Lower leg skin (tissue), 4 donors: ENCODE measurements around the gene TCF15. TPM values are rescaled to one million over a fixed set of nuclear protein-coding genes. Genes with fewer than 3 reads are reported as not detected.
"Not testable (repeated sequence)": the region's sequence is repeated elsewhere in the genome, so short reads cannot be mapped to it uniquely, and the experiment has no call there.

Experiments used
- DNase-seq, 2 donors: peaks; one replicate each; pipeline ENCODE4 v3.0.0-alpha.2; 2019; ENCODE audit warnings: low spot score in 2 of 2
- H3K4me3 ChIP-seq: fragments of 200-600 bp; sonication (generic); 2 replicates; pipeline ENCODE4 v1.5.1; 2017; ENCODE audit warnings: mild to moderate bottlenecking, low read depth; ENCODE audit not compliant: poor library complexity, severe bottlenecking
- POLR2A ChIP-seq, 2 donors: fragments of 450-650 bp; IDR thresholded peaks; one replicate each; pipeline ENCODE4 v1.6.1; 2016 to 2017; ENCODE audit warnings: antibody characterized with exemption in 2 of 2, mild to moderate bottlenecking in 1 of 2, moderate library complexity in 1 of 2
- WGBS, 2 donors: methylation state at CpG; one replicate each; pipeline ENCODE4 v1.1.5; 2018; 5-methylcytosine and 5-hydroxymethylcytosine counted together
- intact Hi-C: fragments of 100-400 bp; cut with DNase I; formaldehyde crosslinking; loops from one replicate; pipeline ENCODE4 v1.15.0; 2023; ENCODE audit warnings: low total_unique reads
- total RNA-seq, 4 donors: library from RNA; depleted of rRNA; stranded (reverse); fragments of >200 nt; gene quantifications; one replicate each; pipeline ENCODE4 v1.1.0, GENCODE V29; 2016
- TF ChIP-seq, protein P1 (sequence below), 3 donors: fragments of 450-650 bp; IDR thresholded peaks; one replicate each; pipeline ENCODE4 v1.5.1; 2016; ENCODE audit warnings: antibody characterized with exemption in 3 of 3, mild to moderate bottlenecking in 3 of 3, moderate library complexity in 2 of 3

TCF15 gene
- total RNA-seq, 4 donors from 2014 or later: 0.71 TPM; not detected in 3

DNA sequence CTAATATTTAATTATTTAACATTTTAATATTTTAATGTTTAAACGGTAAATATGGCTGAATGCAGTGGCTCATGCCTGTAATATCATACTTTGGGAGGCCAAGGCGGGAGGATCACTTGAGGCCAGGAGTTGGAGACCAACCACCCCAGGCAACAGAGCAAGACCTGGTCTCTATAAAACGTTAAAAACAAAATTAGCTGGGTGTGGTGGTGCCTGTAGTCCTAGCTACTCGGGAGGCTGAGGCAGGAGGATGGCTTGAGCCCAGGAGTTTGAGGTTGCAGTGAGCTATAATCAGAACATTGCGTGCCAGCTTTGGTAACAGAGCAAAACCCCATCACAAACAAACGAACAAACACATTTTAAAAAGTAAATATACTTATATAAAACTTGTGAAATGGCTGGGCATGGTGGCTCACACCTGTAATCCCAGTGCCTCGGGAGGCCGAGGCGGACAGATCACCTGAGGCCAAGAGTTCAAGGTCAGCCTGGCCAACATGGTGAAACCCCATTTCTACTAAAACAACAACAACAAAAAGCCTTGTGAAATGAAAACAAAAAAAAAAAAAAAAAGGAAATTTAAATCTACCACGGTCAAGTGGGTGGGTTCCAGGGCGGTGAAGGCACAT, 34.7 kb upstream of the TCF15 start:
- WGBS, 2 donors: 79 to 80% methylated on average over 11 of the region's 11 CpGs
- no peak for DNase-seq
- TF ChIP-seq, protein P1, sequence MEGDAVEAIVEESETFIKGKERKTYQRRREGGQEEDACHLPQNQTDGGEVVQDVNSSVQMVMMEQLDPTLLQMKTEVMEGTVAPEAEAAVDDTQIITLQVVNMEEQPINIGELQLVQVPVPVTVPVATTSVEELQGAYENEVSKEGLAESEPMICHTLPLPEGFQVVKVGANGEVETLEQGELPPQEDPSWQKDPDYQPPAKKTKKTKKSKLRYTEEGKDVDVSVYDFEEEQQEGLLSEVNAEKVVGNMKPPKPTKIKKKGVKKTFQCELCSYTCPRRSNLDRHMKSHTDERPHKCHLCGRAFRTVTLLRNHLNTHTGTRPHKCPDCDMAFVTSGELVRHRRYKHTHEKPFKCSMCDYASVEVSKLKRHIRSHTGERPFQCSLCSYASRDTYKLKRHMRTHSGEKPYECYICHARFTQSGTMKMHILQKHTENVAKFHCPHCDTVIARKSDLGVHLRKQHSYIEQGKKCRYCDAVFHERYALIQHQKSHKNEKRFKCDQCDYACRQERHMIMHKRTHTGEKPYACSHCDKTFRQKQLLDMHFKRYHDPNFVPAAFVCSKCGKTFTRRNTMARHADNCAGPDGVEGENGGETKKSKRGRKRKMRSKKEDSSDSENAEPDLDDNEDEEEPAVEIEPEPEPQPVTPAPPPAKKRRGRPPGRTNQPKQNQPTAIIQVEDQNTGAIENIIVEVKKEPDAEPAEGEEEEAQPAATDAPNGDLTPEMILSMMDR (IDR thresholded peaks at IDR 0.05): no peak
- no peak for TF ChIP-seq POLR2A (IDR thresholded peaks at IDR 0.05)
- H3K4me3 ChIP-seq: no peak overlapping the region
- intact Hi-C loops: loop anchor here (10.0 kb wide), 1 partner anchor 80 kb away; no protein-coding TSS in a partner anchor

DNA sequence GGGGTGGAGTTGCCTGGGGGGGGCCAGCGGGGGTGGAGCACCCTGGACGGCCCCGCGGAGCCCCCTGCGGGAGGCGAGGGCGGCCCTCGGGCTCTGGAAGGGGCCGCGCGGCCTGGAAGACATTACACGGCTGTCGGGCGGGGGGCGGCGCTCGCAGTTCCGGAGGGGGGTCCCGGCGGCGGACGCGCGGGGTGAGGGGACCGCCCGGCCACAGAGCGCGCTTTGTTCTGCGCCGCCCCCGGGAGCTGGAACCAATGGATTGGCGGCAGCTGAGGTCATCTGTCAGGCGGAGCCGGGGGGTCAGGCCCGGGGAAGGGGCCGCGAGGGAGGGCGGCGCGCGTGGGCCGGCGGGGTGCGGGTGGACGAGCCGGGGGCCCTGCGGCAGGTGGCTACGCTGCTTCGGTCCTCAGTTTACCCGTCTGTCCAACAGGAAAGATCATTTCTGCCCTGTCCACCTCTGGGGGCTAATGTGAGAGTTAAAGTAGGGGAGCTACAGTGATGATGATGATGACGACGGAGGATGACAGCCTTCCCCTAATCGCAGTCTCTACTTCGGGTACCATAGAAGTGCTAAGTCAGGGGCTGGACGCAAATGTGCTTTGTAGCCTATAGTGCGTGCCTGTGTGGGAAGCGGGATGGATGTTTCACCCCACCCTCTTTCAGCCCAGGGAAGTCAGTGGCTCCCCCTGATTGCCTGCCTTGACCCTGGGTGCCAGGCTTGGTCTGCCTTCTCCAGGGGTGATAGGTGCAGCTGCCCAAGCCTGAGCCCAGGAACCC, 32.5 kb upstream of the TCF15 start:
- H3K4me3 ChIP-seq: no peak overlapping the region
- DNase-seq: no peak
- no peak for TF ChIP-seq POLR2A (IDR thresholded peaks at IDR 0.05)
- TF ChIP-seq, protein P1 (IDR thresholded peaks at IDR 0.05): no peak
- 11 to 13% methylated on average over 26 to 29 of the region's 57 CpGs for WGBS, 2 donors
- intact Hi-C loops: loop anchor here (10.0 kb wide), 1 partner anchor 78 kb away; no protein-coding TSS in a partner anchor

DNA sequence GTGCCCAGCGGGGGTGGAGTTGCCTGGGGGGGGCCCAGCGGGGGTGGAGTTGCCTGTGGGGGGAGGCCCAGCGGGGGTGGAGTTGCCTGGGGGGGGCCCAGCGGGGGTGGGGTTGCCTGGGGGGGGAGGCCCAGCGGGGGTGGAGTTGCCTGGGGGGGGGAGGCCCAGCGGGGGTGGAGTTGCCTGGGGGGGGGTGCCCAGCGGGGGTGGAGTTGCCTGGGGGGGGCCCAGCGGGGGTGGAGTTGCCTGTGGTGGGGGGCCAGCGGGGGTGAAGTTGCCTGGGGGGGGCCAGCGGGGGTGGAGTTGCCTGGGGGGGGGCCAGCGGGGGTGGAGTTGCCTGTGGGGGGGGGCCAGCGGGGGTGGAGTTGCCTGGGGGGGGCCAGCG, 31.9 kb upstream of the TCF15 start:
- intact Hi-C loops: loop anchor here (10.0 kb wide), 1 partner anchor 77 kb away; no protein-coding TSS in a partner anchor
- no CpG with 5 or more reads among the region's 13 CpGs for WGBS, 2 donors
- DNase-seq, H3K4me3 ChIP-seq: not testable (repeated sequence)

DNA sequence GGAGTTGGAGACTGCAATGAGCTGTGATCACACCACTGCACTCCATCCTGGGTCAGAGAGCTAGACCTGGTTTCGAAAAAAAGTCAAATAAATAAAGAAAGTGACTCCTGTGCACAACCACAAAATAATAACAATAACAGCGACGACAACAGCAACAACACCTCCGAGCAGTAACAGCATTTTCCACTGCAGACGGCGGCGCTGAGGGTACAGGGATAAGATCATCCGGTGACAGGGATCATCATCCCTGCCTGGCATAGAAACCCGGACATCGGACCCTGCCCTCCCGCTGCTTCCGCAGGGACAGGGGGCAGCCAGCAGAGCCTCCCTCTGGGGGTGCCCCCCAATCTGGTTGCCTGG, 31.4 kb upstream of the TCF15 start:
- 31 to 32% methylated on average over 10 to 12 of the region's 12 CpGs for WGBS, 2 donors
- intact Hi-C loops: loop anchor here (10.0 kb wide), 1 partner anchor 77 kb away; no protein-coding TSS in a partner anchor
- H3K4me3 ChIP-seq: no peak overlapping the region
- TF ChIP-seq POLR2A (IDR thresholded peaks at IDR 0.05): no peak
- TF ChIP-seq, protein P1 (IDR thresholded peaks at IDR 0.05): peak in 1 of 3 donors; percentile 13
- no peak for DNase-seq

DNA sequence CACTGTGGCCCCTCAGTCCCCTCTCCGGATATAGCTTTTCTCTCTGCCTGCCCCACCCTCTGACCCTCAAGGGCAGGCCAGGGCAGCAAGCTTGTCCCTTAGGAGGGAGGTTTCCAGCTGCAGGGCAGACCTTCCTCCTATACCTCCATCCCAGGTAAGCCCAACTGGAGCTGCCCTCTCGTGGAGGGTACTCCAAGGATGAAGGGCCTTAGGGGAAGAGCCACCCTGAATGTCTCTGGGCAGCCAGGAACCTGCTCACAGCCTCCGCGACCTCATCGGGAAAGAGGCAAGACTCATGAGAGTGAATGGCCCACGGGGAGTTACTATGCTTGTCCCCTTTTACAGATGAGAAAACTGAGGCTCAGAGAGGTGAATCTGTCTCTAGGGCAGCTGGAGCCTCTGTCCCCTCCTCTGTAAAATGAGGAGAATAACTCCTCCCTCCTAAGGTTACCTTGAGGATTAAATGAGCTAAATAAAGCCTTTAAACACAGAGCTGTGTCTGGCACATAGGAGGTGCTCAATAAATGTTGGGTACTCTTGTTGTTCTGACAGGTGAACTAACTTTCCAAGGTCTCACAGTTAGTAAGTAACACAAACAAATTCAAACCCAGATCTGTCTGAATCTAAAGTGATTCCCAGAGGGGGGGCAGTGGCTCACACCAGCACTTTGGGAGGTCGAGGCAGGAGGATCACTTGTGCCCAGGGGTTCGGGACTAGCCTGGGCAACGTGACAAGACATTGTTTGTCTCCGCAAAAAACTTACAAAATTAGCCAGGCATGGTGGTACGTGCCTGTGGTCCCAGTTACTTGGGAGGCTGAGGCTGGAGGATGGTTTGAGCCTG, 30.8 kb upstream of the TCF15 start:
- DNase-seq: no peak
- WGBS, 2 donors: 45 to 53% methylated on average over 11 of the region's 11 CpGs
- TF ChIP-seq POLR2A (IDR thresholded peaks at IDR 0.05): no peak
- TF ChIP-seq, protein P1 (IDR thresholded peaks at IDR 0.05): no peak
- intact Hi-C loops: loop anchor here (10.0 kb wide), 1 partner anchor 76 kb away; no protein-coding TSS in a partner anchor
- no peak overlapping the region for H3K4me3 ChIP-seq

DNA sequence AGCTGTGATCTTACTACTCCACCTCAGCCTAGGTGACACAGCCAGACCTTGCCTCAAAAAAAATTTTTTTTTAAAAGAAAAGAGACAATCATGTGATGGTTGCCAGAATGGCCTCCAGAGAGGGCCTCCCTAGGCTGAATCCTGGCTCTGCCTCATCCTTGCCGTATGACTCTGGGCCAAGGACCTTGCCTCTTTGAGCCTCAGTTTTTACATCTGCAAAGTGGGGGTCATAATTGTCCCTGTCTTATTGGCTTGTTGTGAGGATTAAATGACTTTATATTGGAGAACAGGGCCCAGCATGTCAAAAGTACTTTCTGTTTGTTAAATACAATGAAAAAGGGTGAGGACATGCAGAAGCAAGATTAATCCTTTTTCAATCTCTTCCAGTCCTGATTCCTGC, 28.5 kb upstream of the TCF15 start:
- no peak overlapping the region for H3K4me3 ChIP-seq
- intact Hi-C loops: no loop called here
- WGBS, 2 donors: 55 to 62% methylated on average over 1 of the region's 1 CpG

More for the DNA sequence above, 28.5 kb upstream of the TCF15 start:
- TF ChIP-seq POLR2A (IDR thresholded peaks at IDR 0.05): no peak
- TF ChIP-seq, protein P1 (IDR thresholded peaks at IDR 0.05): no peak
- DNase-seq: no peak
